CD1c-positive myeloid dendritic cell (primary cell): Measurements from ENCODE around the gene UGT1A3.

ENCODE experiments used
- DNase-seq: peaks from one replicate; pipeline ENCODE4 v3.0.0-alpha.2; 2016; ENCODE audit errors: extremely low spot score

Gene UGT1A3

DNA sequence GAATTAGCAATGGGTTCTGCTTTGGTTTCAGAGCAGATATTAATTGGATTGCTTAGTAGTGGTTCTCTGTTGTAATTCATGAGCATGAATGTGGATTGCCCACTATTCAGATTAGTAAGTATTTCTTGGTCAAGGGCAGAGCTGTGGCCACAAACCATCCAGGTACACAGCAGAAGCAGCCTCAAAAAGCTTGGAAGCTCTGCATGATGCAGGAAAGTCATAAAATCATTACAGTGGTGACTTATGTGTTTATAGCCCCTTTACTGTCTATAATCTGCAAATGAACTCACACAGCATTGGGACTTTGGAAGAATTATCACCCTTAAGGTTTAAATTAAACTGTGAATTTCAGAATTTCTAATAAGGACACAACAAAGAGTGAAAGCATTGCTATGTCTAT, 29.3 kb downstream of the UGT1A3 start:
- no peak for DNase-seq

DNA sequence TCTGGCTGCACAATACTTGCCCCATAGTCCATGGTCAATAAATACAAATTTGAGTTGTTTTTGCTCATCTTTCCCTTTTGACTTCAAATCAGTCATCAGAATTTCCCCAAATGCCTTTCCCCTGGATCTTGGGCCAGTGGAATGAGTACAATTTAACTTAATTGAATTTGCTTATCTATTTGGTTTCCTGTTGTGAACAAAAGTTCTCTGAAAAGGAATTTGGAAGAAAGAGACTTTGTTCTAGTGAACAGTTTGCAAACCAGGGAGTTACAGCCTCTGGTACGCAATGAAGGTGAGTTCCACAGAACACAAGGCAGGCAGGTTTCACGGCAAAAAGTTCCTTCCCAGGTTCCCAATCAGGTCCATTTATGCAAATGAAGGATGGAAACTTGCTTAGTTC, 30.0 kb downstream of the UGT1A3 start:
- no peak for DNase-seq

GRCh38 chr2:233760043-233760442, 31.2 kb downstream of the UGT1A3 start, which contains the start of gene UGT1A1:
TSS of gene UGT1A1 (plus strand) at chr2:233760270. CDS start at chr2:233760288, 18 bp downstream.
- no peak for DNase-seq

DNA sequence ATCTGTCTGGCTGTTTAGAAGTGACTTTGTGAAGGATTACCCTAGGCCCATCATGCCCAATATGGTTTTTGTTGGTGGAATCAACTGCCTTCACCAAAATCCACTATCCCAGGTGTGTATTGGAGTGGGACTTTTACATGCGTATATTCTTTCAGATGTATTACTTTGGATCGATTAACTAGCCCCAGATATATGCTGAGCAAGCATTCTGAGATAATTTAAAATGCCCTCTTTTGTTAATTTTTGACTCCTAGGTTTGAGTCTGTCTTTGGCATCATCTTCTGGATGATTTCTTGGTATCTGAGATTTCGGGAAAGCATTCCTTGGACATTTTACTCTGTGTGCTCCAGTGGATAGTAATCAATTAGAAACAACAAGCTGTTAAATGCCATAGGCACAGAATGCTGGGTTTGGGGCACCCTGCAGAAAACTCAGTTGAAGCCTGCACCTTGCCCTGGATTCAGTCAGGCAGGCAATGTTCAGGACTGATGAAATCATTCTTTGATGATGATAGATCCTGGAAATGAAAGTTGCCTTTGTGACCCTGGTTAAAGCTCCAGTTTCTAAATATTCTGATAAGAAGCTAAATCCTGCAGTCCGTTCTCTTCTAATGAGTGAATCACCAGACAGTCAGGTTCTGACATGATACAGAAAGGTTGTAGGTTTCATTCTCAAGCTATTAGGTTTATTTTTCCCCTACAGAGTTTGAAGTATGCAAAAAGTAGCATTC, 32.4 kb downstream of the UGT1A3 start:
- DNase-seq, result no peak

DNA sequence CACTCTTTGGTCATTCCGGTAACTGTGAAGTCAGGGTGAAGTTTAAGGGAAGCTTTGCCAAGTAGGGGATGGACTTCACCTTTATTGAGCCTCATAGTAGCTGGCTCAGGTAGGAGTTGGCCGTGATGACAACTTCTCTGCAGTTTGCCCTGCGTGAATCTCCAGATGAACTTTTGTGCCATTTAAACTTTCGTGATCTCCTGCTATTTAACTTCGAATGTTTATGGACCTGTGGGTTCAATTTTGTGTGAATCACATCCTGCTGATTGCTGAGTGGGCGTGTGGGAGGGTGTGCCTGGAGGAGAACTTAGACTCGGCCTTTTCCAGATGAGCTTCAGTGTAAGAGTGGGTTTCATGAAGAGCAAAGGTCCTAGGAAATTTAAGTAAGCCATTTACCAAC, 35.4 kb downstream of the UGT1A3 start:
- no peak for DNase-seq

DNA sequence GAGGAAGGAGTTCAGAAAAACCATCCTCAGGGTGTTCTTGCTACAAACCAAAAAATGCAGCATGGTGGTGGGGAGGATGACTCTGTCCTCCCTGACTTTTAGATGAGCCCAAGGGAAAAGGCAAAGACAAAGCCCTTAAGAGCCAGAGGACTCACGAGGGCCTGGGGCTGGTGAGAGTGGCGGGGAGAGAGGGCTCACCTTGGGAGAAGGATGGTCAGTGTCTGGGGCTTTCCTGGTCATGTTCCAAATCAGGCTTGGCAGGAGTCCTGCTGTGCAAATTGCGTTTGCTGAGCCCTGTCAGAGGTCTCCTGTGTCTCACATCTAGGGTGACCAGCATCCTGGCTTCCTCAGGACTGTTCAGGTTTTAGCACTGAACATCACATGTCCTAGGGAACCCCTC, 35.9 kb downstream of the UGT1A3 start:
- DNase-seq, result no peak

DNA sequence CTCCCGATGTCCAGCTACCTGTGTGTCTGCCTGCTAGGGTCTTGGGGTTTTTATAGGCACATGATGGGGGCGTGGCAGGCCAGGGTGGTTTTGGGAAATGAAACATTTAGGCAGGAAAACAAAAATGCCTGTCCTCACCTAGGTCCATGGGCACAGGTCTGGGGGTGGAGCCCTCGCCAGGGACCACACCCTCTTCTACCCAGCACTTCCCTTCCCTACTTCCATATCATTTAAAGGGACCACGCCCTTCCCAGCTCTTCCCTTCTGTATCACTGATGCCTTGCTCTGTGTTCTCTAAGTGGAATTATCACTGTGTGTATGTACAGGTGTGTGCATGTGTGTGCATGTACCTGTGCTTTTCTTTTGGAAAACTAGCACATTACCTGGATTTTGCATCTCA, 37.6 kb downstream of the UGT1A3 start:
- no peak for DNase-seq

DNA sequence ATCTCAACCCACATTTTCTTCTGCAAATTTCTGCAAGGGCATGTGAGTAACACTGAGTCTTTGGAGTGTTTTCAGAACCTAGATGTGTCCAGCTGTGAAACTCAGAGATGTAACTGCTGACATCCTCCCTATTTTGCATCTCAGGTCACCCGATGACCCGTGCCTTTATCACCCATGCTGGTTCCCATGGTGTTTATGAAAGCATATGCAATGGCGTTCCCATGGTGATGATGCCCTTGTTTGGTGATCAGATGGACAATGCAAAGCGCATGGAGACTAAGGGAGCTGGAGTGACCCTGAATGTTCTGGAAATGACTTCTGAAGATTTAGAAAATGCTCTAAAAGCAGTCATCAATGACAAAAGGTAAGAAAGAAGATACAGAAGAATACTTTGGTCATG, 39.2 kb downstream of the UGT1A3 start:
- no peak for DNase-seq

GRCh38 chr2:233769260-233769659, 40.4 kb downstream of the UGT1A3 start:
- no peak for DNase-seq

- no peak for DNase-seq
Measured at GRCh38 chr2:233772153-233772552, 43.3 kb downstream of the UGT1A3 start.

GRCh38 chr2:233772583-233772982, 43.7 kb downstream of the UGT1A3 start:
- no peak for DNase-seq

GRCh38 chr2:233773854-233774253, 45.0 kb downstream of the UGT1A3 start:
- DNase-seq, result no peak

DNA sequence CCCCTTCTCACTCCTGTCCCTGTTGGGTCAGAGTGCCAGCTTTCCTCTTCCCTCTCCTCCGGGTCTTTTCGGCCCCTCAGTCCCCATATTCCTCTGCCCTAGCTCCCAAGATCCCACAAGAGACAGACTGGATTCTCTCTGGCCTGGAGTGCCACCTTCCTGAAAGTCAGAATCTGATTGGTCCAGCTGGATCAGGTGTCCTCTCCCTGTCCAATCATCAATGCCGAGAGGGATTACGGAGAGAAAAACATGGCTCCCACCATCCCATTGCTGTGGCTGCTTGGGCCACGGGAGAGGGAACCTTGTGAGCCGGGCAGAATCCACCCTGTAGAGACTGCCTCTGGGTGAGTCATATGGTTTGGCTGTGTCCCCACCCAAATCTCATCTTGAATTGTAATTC, 46.6 kb downstream of the UGT1A3 start:
- DNase-seq, result no peak

- DNase-seq, result no peak
Measured at GRCh38 chr2:233778030-233778429, 49.2 kb downstream of the UGT1A3 start, which contains the start of gene MROH2A. TSS of gene MROH2A (plus strand) at chr2:233778330. CDS start at chr2:233779359, 1,029 bp downstream.

- no peak for DNase-seq
Measured at GRCh38 chr2:233779722-233780121, 50.9 kb downstream of the UGT1A3 start.

GRCh38 chr2:233780771-233781170, 51.9 kb downstream of the UGT1A3 start:
- DNase-seq, result no peak

DNA sequence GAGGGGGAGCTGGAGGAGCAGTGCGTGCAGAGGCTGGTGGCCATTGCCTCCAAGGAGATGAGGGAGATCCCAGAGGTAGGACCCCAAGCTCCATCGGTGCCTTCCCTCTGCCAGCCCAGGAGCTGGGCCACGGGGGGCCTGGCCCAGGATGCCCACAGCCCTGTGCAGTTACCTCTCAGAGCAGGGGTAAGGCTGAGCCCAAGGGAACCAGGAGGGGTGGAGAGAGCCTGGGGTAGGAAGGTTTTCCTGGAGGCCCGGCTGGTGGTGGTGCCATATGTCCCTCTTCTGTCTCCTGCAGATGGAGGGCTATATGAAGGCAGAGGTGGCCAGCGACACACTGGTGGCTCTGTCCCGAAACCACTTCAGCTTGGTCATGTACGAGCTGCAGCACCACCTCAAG, 60.7 kb downstream of the UGT1A3 start:
- no peak for DNase-seq

DNA sequence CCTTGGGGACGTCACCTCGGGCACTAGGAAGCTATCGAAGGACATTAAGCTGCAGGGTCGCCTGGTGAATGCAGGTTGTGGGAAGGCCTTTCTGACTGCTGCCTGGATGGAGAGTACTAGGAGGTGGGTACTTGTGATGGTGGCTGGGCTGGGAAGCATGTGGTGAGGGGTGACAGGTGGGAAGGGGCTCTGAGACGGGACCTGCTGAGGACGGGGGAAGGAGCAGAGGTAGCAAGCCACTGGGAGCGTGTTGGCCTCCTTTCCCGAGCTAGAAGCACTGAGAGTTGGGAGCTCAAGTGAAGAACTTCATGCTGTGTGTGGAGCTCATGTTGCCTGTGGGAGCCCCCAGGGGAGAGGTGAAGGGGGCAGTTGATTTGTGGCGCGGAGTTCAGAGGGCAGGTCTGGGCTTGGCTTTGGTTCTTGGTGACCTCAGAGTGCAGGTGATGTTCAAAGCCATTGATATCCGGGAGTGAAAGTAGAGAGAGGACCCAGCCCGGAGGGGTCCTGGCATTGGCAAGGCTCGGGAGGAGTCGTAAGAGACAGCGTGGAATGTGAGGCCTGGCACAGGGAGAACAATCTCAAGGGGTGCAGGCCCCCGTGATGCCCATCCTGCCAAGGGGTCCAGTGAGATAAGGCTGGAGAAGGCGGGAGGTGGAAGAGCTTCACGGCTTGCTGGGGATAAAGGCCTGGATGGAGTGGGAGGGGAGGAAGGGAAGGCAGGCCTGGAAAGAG, 62.5 kb downstream of the UGT1A3 start:
- DNase-seq, result no peak

GRCh38 chr2:233791883-233792329, 63.1 kb downstream of the UGT1A3 start:
- DNase-seq, result no peak

GRCh38 chr2:233792720-233793119, 63.9 kb downstream of the UGT1A3 start:
- DNase-seq, result no peak

DNA sequence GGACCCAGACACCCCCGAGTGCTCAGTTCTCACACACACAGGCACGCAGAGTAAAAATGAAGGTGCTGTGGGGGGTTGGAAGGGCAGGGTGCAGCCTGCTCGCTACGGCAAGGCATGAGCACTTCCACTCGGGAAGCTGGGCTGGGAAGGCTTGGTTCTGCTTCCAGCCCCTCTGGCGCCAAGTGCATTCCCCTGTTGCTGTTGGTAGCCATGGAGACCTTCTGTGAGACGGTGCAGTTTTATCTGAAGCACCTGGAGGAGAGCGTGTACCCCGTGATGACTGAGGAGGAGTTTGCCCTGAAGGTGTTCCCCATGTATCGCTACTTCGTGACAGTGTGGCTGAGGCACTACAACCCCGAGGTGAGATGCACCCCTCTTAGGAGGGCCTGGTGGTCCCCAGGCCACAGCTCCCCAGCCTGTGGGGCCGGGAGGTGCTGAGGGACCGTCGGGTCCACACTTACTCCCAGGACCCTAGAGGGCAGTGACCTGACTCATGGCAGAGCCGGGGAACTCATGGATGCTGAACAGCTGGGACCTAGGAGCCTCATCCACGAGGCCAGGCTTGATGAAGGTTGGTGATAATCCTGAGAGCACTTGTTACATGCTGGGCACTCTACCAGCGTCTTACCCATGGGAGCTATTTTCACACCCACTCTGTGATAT, 64.8 kb downstream of the UGT1A3 start:
- DNase-seq, result no peak

- no peak for DNase-seq
Measured at GRCh38 chr2:233794128-233794658, 65.4 kb downstream of the UGT1A3 start.
